ENCODE results near the gene LPCAT3. TPM values are rescaled to one million over a fixed set of nuclear protein-coding genes. Genes with fewer than 3 reads are reported as not detected.
A peak's percentile ranks its signal among the peaks of the same experiment; 100 is the strongest.
"Not testable (repeated sequence)": the region's sequence is repeated elsewhere in the genome, so short reads cannot be mapped to it uniquely, and the experiment has no call there.

Gene LPCAT3
- total RNA-seq, 4 donors from 2014 or later: 45.1 to 68.4 (median 58.5) TPM

DNA sequence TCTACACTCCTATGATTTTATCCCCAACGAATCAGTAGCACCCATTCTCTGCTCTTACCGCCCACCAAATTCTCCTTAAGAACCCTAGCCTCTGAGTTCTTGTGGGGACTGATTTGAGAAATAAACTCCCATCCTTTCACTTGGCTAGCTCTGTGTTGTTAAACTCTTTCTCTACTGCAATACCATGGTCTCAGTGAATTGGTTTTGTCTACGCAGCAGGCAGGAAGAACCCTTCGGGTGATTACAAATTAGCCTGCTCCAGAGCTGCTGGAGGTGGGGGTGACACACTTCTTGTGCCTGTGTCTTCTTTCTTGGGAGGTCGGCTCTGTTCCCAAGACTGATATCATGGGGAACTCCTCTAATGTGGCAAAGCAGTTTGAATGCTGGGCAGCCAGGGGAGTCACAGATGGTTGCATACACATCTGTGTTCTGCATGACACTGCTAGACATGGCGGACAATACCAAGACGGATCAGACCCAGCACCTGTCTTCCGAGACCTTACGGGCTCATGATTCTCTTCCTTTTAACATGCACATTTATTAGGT, 40.6 kb upstream of the LPCAT3 start:
- TF ChIP-seq, protein P1, sequence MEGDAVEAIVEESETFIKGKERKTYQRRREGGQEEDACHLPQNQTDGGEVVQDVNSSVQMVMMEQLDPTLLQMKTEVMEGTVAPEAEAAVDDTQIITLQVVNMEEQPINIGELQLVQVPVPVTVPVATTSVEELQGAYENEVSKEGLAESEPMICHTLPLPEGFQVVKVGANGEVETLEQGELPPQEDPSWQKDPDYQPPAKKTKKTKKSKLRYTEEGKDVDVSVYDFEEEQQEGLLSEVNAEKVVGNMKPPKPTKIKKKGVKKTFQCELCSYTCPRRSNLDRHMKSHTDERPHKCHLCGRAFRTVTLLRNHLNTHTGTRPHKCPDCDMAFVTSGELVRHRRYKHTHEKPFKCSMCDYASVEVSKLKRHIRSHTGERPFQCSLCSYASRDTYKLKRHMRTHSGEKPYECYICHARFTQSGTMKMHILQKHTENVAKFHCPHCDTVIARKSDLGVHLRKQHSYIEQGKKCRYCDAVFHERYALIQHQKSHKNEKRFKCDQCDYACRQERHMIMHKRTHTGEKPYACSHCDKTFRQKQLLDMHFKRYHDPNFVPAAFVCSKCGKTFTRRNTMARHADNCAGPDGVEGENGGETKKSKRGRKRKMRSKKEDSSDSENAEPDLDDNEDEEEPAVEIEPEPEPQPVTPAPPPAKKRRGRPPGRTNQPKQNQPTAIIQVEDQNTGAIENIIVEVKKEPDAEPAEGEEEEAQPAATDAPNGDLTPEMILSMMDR (IDR thresholded peaks at IDR 0.05): no peak
- TF ChIP-seq POLR2A (IDR thresholded peaks at IDR 0.05): no peak
- Histone ChIP-seq H3K4me3 (replicated peaks in 1 of 3) (no peak overlapping the region), H3K27me3 (no peaks in the 10 kb centered on the region), H3K4me1 (peaks cover 0 to 15% of the 10 kb centered on the region in 2 donors), H3K27ac (no peak overlapping the region), H3K36me3 (no peaks in the 10 kb centered on the region), H3K9me3 (no peaks in the 10 kb centered on the region)
- no peak for DNase-seq
- intact Hi-C loops (cut with DNase I): loop anchor here (5.0 kb wide), 1 partner anchor 33 kb away; the partner anchor contains the start of gene C1R
- 88 to 97% methylated on average over 9 of the region's 9 CpGs for WGBS, 2 donors

DNA sequence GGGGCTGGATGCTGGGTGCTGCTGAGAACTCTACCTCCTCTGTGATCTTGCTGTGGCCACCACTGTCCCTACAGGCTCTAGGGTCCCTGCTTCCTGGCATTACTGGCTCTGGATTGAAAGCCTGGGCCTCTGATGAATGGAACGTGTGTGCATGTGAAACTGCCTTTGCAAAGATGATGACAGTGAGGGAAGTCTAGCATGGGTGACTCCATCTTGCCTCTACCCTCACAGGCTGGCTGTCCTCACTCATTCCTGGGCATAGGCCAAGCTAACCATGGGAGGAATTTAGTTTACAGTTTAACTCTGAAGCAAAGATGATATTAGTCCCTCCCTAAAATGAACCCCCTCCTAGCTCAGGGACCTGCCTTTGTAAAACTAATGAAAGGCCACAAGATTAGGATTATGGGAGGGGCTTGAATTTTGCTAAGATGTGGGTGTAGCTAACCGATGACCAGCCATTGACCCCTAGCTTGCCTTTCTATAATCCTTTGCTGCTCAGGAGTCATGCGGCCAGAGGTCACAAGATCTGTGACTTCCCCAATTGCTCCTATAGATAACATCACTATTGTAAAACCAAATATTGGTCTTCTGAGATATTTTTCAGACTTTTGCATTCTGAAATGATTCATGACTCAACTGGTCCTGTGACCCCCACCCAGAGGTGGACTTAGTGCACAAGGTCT, 40.0 kb upstream of the LPCAT3 start:
- no peak for DNase-seq
- Histone ChIP-seq H3K36me3 (no peaks in the 10 kb centered on the region), H3K4me3 (replicated peaks in 1 of 3) (no peak overlapping the region), H3K27ac (no peak overlapping the region), H3K9me3 (no peaks in the 10 kb centered on the region), H3K4me1 (peaks cover 0 to 15% of the 10 kb centered on the region in 2 donors), H3K27me3 (no peaks in the 10 kb centered on the region)
- intact Hi-C loops (cut with DNase I): loop anchor here (5.0 kb wide), 1 partner anchor 34 kb away; the partner anchor contains the start of gene C1R
- TF ChIP-seq POLR2A (IDR thresholded peaks at IDR 0.05): no peak
- TF ChIP-seq, protein P1 (IDR thresholded peaks at IDR 0.05): no peak
- 88 to 90% methylated on average over 2 to 3 of the region's 3 CpGs for WGBS, 2 donors

DNA sequence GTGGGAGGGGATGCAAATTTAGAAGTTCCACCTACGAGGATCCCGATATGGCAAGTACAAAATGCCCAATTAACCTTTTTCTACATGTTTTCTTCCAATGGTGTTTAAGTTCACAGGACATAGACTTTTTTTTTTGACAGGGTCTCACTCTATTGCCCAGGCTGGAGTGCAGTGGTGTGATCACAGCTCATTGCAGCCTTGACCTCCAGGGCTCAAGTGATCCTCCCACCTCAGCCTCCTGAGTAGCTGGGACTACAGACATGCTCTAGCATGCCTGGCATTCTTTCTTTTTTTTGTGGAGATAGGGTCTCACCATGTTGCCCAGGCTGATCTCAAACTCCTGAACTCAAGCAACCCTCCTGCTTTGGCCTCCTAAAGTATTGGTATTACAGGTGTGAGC, 37.5 kb upstream of the LPCAT3 start:
- not testable (repeated sequence) for H3K36me3 ChIP-seq; H3K27ac ChIP-seq; H3K9me3 ChIP-seq; H3K4me3 ChIP-seq (replicated peaks in 1 of 3); H3K27me3 ChIP-seq; DNase-seq
- WGBS, 2 donors: 96 to 97% methylated on average over 2 of the region's 2 CpGs
- peaks cover 0 to 12% of the 10 kb centered on the region in 2 donors for H3K4me1 ChIP-seq
- intact Hi-C loops (cut with DNase I): loop anchor here (5.0 kb wide), 1 partner anchor 37 kb away; the partner anchor contains the start of gene C1R

DNA sequence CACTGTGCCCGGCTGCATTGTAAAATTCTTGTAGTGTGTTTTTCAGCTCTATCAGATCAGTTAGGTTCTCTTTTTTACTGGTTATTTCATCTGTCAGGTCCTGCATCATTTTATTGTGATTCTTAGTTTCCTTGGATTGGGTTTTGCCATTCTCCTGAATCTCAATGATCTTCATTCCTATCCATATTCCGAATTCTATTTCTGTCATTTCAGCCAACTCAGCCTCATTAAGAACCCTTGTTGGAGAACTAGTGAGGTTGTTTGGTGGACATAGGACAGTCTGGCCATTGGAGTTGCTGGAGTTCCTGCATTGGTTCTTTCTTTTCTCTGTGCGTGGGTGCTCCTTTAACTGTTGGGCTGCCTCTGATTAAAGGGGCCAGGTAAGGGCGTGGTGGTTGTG, 36.6 kb upstream of the LPCAT3 start:
- no peak for DNase-seq
- H3K4me1 ChIP-seq: peaks cover 0 to 4% of the 10 kb centered on the region in 2 donors

DNA sequence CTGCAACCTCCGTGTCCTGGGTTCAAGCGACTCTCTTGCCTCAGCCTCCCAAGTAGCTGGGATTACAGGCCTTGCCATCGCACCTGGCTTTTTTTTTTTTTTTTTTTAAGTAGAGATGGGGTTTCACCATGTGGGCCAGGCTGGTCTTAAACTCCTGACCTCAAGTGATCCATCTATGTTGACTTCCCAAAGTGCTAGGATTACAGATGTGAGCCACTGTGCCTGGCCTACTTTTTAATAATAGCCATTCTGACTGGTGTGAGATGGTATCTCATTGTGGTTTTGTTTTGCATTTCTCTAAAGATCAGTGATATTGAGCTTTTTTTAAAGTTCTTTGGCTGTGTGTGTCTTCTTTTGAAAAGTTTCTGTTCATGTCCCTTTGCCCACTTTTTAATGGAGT, 31.7 kb upstream of the LPCAT3 start:
- DNase-seq; H3K27ac ChIP-seq; H3K27me3 ChIP-seq; intact Hi-C loops (cut with DNase I); H3K4me1 ChIP-seq; H3K9me3 ChIP-seq; H3K36me3 ChIP-seq; H3K4me3 ChIP-seq (replicated peaks in 1 of 3): not testable (repeated sequence)
- WGBS, 2 donors: 94 to 96% methylated on average over 3 of the region's 3 CpGs

More for the DNA sequence above, 36.6 kb upstream of the LPCAT3 start:
- 90 to 92% methylated on average over 4 of the region's 4 CpGs for WGBS, 2 donors
- no peak overlapping the region for H3K4me3 ChIP-seq (replicated peaks in 1 of 3)
- intact Hi-C loops (cut with DNase I): loop anchor here (5.0 kb wide), 1 partner anchor 37 kb away; the partner anchor contains the start of gene C1R
- no peaks in the 10 kb centered on the region for H3K36me3 ChIP-seq
- TF ChIP-seq, protein P1 (IDR thresholded peaks at IDR 0.05): no peak
- TF ChIP-seq POLR2A (IDR thresholded peaks at IDR 0.05): no peak
- no peaks in the 10 kb centered on the region for H3K9me3 ChIP-seq
- no peaks in the 10 kb centered on the region for H3K27me3 ChIP-seq
- no peak overlapping the region for H3K27ac ChIP-seq

DNA sequence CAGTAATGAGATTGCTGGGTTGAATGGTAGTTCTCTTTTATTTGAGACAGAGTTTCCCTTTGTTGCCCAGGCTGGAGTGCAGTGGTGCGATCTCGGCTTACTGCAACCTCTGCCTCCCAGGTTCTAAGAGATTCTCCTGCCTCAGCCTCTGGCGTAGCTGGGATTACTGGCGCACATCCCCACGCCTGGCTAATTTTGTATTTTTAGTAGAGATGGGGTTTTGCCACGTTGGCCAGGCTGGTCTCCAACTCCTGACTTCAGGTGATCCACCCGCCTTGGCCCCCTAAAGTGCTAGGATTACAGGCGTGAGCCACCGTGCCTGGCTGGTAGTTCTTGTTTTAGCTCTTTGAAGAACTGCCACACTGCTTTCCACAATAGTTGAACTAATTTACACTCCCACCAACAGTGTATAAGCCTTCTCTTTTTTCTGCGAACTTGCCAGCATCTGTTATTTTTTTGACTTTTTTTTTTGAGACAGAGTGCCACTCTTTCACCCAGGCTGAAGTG, 31.2 kb upstream of the LPCAT3 start:
- H3K4me1 ChIP-seq; H3K27ac ChIP-seq; H3K9me3 ChIP-seq; H3K4me3 ChIP-seq (replicated peaks in 1 of 3); intact Hi-C loops (cut with DNase I); H3K27me3 ChIP-seq; H3K36me3 ChIP-seq: not testable (repeated sequence)
- DNase-seq: peak; percentile 28 to 54
- 53 to 55% methylated on average over 10 of the region's 10 CpGs for WGBS, 2 donors

Data from thyroid gland (tissue), 4 donors.